Measurements from ENCODE around the gene ARHGDIA.
A peak's percentile ranks its signal among the peaks of the same experiment; 100 is the strongest.
"Not testable (repeated sequence)": the region's sequence is repeated elsewhere in the genome, so short reads cannot be mapped to it uniquely, and the experiment has no call there.

The ARHGDIA gene

DNA sequence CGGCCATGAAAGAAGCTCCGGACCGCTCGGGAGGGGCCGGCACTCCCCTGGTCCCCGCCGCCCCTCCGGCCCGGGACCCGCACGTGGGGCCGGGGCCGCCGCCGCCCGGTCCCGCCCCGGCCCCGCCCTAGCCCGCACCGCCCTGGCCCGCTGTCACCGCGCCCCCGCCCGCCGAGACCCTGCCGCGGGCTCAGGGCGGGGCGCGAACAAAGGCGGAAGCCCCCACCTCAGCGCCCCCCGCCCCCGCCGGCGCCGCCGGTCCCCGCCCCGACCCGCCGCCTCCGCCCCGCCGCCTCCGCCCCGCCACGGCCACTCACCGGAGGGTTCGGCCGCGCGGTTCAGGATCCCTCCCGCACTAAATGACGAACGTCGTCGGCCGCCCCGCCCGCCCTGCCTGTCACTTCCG, at the start of gene ARHGDIA:
Gene ARHGDIA, minus strand, starts transcription at position 357 of the 406 bp plus-strand sequence. CDS start 1,407 bp downstream, outside the sequence.
- DNase-seq, result no peak

DNA sequence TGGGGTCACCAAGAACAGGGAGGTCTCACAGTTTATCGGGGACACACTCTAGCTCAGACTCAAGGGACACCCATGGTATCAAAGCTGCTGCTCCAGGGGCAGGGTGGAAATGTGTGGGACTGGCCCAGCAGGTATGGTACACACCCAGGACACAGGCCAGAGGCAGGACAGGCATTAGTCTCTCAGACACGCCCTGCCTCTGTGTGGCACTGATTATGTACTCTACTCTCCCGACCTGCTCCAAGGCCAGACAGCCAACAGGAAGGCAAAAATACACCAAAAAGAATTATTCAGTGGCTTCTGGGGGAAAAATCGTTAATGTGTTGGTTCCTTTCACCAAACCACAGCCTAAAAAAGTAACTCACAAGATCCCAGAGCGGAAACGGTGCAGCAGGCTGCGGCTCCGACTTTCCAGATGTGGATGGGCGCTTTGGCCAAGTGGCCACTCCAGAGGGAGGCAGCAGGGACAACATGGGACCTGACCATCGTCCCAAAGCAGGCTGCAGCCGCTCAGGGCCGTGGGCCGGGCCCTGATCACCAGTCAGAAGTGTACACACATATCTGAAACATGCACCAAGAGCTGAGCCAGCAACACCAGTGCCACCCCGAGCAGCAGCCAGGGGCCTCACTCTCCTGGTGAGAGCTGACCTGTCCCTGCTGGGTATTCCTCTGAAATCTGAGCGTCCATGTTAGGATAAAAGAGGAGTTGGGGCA, 47.9 kb upstream of the ARHGDIA start:
- DNase-seq, result no peak

DNA sequence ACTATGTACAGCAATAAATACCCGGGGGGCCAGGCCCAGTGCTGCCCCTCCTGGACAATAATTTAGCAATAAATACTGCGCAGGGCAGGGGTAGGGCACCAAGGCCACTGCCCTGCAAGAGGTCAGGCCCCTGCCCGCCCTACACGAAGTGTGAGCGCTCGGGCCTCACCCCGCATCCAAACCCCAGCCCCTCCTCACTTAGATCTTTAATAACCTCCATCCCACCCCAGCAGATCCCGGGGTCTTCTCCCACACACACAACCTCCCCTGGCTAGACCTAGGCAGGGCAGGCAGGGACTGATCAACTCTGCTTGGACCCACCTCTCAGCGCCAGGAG, 47.2 kb upstream of the ARHGDIA start:
- DNase-seq, result not testable (repeated sequence)

DNA sequence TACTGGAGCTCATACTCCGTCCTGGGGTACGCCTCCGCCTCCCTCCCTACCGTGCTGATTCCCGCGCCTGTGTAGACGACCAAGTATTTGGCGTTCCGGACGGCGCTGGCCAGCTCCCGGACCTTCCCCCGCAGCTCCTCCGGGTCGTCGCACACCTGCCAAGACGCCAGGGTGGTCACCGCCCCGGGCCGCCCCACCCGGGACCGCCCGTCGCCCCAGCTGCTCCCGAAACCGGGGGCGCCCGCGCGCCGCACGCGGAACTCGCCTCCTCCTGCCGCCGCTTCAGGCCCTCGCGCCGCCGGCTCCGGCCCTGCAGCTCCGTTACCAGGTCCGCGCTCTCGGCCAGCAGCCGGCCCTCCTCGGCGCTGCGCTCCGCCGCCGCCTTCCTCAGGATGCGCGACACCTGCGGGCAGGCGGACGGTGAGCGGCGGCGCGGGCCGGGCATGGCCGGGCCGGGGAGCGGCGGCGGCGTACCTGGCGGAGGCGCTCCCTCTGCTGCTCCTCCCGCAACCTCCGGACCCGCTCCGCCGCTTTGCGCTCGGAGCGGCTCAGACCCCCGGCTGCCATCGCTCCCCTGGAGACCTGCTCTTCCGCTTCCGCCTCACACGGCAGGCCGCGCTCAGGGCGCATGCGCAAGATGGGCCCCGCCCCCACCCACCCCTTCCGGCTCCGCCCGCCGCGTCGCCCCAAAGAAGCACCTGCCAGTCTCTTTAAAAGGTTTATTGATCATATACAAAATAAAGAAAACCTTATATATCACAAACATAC, 46.6 kb upstream of the ARHGDIA start, which contains the start of gene SIRT7:
Gene SIRT7, minus strand, starts transcription at position 612 of the 768 bp plus-strand sequence. Its CDS starts 45 bp downstream, at position 567.
- DNase-seq, result peak; percentile 78 to 80

DNA sequence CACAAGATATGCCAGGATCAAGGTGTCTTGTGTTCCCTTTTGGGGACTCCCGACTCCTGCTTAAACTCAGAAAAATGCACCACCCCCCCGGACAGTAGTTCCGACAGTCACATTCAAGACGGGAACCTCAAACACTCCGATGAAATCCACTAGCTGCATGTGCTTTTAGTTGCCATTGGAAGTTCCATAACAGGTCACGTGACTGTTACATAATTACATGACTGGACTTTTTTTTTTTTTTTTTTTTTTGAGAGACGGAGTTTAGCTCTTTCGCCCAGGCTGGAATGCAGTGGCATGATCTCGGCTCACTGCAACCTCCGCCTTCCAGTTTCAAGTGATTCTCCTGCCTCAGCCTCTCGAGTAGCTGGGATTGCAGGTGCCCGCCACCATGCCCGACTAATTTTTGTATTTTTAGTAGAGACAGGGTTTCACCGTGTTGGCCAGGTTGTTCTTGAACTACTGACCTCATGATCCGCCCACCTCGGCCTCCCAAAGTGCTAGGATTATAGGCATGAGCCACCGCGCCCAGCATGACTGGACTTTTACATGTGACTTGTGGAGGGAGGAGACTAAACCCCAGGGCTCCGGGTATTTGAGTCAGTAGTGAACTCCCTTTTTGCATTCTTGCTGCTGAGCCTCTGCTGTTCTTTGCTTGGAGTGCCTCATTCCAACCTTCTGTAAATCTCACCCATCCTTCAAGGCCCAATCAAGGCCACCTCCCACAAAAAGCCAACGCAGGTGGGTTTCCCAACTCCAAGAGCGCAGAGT, 45.3 kb upstream of the ARHGDIA start:
- no peak for DNase-seq

DNA sequence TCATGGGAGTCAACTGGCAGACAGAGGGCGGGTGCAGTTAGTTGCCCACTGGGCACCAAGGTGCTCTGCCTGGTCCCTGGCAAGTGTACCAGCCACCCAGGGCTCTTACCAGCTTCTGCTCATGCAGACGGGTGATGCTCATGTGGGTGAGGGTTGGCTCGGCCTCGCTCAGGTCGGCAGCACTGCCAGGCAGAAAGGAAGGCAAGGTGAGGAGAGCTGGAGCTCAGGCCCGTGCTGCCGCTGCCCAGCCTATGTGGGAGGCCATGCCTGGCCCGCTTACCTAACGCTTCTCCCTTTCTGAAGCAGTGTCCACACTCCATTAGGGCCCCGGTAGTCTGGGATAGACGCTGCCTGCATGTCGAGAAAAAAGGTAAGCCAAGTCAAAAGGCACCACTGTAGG, 44.2 kb upstream of the ARHGDIA start:
- no peak for DNase-seq

DNA sequence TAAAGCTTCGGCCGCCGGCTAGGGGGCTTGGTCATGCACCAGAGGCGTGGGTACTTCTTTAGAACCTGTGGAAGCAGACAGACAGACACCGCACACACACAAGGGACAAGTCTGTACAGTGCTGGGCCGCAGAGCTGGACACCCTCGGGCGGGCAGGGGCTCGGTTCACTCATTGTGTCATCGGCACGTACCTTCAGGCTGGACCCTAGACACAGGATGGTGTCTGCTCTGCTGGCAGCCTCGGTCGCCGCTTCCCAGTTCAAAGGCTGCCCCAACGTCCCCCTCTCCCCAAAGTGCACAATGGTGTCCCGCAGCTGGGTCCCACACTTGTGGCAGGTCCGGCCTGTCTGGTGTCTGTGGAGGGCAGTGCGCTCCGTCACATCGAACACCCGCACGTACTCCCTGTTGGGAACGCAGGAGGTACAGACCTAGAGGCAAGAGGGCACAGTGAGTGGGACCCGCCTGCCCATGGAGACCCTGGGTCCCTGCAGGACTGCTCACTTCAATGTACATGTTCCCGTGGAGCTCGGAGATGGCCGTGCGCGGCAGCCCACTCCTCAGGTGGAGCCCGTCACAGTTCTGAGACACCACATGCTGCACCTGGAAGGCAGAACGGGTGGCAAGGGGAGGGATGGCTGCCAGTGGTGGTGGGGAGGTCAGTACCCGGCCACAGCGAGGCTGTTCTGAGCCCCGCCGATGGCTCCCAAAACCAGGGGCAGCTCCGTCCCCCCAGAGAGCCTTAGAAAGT, 43.1 kb upstream of the ARHGDIA start:
- DNase-seq, result no peak

DNA sequence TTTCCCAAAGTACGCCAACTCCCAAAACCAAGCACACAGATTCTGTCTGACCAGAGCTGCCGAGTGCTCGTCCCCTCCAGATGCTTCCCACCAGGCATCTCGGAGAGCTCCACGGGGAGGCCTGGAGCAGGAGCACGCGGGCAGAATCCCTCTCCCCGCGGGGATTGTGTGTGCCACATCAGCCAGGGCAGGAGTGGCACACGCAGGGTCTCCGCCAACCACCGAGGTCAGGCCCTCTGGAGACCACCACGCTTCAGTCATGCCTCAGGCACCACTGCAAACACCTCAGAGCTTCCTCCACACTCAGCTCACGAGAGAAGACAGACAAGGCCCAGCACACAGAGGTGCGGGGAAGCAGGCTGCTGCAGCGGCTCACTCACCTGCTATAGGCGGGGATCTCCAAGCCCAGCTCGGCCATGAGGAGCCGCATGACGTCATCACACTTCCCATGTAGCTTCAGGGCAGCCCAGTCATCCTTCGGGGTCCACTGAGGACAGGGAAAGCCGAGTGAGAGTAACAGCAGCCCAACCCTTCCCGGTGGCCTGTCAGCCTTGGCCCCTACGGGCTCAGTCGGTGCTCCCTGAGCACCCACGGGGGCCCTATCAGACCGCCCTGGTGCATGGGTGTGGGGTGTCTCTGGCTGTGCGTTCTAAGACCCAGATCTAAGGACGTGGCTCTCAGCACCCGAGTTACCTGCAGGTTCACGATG, 42.4 kb upstream of the ARHGDIA start:
- no peak for DNase-seq

DNA sequence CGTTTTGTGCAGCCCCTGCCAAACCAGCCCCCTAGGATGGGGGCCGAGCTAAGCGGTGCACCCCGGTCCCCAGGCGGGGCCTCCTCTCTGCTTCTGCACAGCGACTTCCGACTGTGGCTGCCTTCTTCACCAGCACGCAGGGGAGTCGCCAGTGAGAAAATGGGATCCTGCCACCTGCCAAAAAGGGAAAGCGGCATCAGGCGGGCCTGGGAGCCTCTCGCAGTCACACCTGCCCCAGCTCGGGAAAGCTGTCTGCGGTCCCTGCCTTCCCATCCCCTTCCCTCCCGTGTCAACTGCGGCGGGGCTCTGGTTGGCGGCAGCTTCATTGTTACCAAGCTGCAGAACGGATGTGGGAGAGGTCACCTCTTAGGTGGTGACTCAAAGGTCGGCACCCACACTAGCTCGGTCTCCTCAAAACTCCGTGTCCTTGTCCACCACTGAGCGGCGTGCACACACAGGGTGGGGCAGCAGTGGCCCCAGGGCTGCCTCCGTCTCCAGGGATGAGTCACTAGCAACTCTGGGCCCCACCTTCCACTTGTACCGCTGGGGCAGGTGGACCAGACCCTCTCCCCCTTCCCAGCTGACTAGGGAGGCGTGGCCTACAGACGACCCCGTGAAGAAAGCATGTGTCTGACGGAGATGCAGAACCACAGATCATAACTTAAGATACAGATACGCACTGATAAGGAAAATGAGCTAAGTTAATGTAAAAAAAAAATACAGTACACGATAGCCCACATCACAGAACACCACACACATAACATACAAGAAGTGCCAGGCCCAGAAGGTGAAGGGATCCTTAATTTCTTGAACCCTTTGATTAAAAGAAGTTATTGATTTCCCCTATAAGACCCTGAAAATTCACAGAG, 41.5 kb upstream of the ARHGDIA start:
- no peak for DNase-seq

DNA sequence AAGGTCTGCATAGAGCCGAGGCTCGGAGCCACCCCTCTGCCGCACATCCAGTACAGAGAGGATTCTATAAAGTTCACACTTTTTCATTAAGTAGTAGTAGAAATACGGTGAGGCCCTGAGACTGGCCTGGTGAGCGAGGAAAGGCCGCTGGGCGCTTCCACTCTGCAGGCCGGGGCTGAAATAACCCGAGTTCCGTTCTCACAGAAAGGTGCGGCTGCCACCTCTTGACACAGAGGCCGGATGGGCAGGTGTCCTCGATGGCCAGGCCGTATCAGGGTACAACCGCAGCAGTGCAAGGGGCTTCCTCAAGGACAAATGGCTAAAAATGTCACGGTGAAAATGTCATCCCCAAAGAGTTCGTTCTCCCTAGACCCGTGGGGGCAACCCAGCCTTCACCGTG, 40.8 kb upstream of the ARHGDIA start:
- no peak for DNase-seq

DNA sequence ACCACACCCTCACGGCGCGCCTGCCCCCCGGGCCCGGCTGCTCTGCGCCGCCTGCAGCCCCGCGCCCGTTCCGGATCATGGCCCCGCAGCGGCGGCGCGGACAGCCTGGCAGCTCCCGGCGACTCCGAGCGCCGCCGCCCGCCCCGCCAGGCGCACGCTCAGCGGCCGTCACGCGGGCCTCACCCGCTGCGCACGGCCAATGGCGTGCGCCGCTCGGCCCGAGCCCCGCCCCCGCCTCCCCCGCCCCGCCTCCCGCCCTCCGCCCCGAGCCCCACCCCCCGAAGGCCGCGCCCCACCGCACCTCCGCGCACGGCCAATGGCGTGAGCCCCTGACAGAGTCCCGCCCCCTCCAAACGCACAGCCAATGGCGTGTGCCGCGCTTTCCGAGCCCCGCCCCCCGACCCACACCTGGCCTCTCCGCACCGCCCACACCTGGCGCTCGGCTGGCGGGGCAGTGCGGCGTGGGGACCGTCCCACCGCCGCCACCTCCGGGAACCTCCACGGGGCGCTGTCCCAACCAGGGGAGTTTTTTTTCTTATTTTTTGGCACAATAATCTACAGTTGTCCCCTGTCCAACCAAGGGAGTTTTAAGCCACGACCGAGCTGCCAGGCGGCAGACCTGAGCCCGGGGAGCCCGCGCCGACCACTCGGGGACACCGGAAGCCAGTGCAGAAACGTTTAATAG, 40.3 kb upstream of the ARHGDIA start, which contains the start of gene PCYT2:
Gene PCYT2, minus strand, starts transcription at position 123 of the 685 bp plus-strand sequence. Its CDS starts 44 bp downstream, at position 79.
- DNase-seq, result peak; percentile 93 to 95

DNA sequence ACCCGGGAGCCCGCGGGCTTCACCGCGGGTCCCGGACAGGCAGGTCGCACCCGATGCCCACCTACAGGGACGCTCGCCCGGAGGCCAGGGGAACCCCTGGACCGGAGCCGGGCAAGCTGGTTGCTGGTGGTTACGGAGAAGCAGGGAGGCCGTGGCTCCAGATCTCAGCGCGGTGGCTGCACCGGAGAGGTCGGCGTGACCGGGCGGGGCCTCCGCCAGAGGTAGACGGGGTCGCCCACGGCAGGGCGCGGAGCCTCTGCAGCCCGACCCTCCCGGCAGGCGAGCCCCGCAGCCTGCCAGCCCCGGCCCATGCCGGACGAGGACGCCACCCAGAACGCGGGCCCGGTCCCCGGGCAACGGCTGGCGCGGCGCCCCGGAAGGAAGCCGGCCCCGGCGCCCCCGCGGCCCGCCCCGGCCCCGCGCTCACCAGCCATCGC, 39.7 kb upstream of the ARHGDIA start:
- DNase-seq, result no peak

DNA sequence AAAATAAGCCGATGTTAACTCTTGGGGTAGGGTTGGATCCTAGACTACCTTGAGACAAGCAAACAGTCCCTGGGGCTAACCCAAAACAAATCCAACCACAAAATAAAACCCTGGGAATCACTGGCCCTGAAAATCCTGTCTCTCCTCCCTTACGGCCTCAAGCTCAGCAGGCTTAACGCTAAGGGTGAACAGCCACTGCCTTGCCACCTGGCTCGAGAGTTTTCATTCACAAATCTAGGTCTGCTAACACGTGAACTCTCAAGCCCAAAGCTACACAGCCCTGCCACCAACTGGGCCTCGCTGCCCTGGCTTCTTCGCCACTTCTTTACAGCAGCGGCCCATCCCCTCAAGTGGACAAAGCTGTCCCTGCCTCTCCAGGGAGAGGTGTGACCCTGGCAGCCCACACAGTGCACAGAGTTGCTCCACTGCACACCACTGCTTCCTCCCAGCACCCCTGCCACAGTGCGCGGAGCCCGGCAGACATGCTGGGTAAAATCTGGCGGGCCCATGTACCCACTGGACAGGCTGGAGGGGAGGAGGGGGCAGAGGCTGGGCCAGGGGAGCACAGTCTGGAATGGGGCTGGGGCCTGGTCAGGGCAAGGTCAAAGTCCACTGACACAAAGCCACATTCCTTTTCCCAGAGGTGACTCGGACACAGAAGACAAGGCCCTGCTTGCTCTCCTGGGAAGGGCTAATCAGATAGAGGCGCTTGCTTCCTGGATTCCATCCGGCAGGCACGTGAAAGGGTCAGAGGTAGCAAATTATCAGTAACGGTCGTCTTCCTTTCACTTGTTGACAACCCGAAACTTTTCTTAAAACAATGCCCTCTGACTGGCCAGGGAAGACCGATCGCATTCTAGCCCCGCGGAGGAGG, 39.1 kb upstream of the ARHGDIA start:
- DNase-seq, result no peak

DNA sequence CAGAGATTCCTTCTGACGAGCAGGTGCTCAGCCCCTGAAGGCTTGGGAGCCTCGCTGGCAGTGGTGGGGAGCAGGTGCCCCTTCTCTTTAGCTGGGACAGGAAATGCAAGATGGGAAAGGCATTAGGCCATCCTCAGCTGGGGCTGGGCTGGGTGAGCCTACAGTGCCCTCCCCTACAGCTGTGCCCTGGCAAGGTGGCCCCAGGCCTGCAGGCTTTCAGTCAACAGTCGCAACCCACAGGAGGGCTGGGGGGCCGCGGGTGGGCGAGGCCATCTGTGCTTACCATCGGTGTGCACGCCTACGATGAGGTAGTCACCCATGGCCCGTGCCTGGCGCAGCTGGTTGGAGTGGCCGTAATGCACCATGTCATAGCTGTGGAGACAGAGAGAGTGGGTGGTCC, 38.1 kb upstream of the ARHGDIA start:
- no peak for DNase-seq

DNA sequence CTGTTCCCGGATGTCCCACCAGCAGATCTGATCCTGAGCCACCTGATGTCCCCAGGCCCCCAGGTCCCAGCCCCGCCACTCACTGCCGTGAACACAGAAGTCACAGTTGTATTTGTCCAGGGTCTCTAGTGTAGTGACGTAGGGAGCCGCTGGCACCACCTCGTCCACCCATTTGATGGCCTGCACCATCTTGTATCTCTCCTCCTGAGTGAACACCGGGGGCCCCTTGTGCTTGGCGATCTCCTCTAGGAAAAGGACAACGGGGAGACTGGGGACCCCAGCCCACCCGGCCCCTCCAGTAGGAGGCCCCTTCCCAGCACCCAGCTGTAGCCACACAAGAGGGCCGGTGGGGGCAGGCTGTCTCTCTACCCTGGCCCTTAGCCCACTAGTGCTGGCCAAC, 37.7 kb upstream of the ARHGDIA start:
- no peak for DNase-seq

DNA sequence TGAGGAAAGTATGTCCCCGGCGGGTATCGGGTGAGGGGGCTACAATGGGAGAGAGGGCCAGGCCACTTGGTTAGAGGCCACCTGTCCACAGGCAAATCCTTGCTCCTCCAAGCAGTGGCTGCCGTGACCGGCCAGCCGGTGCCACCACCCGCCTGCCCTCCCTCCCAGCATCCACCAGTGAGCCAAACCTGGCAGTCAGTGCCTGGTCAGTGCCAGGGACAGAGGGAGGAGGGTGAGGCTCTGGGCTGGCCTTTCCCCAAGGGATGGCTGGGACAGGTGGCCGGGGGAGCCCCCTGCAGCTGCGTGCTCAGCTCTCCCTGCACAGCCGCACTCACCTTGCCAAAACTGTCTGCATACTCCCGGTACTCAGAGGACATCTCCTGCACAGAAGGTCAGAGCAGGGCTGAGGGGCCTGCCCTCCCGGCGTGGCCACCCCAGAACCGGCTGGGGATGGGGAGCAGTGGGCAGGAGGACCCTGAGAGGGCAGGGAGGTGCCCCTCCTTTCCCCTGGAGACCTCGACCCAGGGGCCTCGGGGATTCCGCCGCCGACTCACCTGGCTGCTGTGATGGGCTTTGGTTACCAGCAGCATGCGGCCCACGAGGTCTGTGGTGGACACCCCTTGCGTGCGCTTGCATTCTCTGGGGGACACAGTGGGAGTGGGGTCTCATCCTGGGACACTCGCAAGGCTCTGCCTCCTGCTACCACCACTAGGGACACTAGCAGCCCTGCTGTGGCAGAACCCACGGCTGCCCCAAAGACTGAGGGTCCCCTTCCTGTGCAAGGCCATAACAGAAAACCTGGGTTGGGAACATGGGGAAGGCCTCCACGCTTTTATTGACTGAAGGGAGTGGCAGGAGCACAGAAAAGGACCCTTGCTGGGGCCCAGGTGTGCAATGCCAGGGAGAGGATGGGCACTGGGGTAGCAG, 36.3 kb upstream of the ARHGDIA start:
- no peak for DNase-seq

DNA sequence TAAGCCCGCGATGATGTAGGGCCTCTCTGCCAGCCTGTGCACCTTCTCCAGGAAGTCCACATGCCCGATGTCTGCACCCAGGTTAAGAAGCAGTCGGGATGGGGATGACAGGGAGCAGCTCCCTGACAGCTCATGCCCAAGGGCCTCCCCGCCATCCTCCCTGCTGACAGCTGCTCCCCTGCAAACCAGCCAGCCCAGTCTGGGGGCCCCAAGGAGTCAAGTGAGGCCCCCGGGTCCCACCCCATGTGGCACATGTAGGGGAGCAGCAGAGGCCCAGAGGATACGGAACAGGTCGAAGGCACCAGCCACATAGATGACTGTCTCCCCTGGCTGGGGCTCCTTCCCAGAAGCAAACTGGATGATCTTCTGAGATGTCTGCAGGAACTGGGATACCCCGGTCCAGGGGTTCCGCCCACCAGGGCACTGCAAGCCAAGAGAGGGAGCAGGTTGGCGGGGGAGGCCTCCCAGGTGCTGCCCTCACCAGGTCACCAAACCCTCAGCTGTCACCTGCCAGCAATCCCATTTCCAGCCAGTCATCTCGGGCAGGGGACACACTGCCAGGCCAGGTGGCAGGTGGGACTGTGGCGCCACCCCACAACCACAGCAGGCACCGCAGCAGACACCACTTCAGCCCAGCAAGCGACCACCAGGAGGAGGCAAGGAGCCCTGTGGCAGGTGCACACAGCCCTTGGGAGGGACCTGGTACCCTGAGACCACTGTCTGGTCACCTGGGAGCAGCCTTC, 35.5 kb upstream of the ARHGDIA start:
- DNase-seq, result no peak
